H1 (cell line): Measurements from ENCODE around the gene SPAG5. TPM values are rescaled to one million over a fixed set of nuclear protein-coding genes. Genes with fewer than 3 reads are reported as not detected.

Source experiments
- CTCF ChIA-PET: fragments of 300-600 bp; sonication (Branson Sonifier 250); formaldehyde crosslinking; loops from one replicate; lab custom pipeline; 2021; ENCODE audit not compliant: partially characterized antibody; lab: Charles Lee
- POLR2A ChIA-PET: fragments of 300-600 bp; sonication (Branson Sonifier 250); formaldehyde crosslinking; loops from one replicate; lab custom pipeline; 2021; ENCODE audit warnings: inconsistent platforms; ENCODE audit not compliant: partially characterized antibody; lab: Charles Lee
- DNase-seq, 2 experiments: peaks; one replicate each; pipeline versions ENCODE4 v3.0.0 to v3.0.0-alpha.2; 2010 to 2022; ENCODE audit warnings: low spot score in 2 of 2, low read depth in 1 of 2, mixed read lengths in 1 of 2
- FAIRE-seq: peaks from 2 replicates; lab custom pipeline; 2011; peaks lifted over from hg19 to GRCh38; lab: Jason Lieb, UNC
- H2AFZ ChIP-seq: 2 replicates; pipeline ENCODE4 v1.8.1; 2012; ENCODE audit warnings: low read length, inconsistent platforms
- H2AK5ac ChIP-seq: 2 replicates; pipeline ENCODE4 v1.6.1; 2013; ENCODE audit warnings: low read depth, low read length
- H2BK120ac ChIP-seq: replicated peaks from 2 replicates; pipeline ENCODE3; 2013; ENCODE audit warnings: low read depth, low read length, inconsistent platforms
- H2BK12ac ChIP-seq: 2 replicates; pipeline ENCODE4 v1.6.1; 2013; ENCODE audit warnings: low read depth, low read length
- H2BK15ac ChIP-seq: 2 replicates; pipeline ENCODE4 v1.6.1; 2013; ENCODE audit warnings: low read length
- H2BK20ac ChIP-seq: 2 replicates; pipeline ENCODE4 v1.6.1; 2013; ENCODE audit warnings: low read length
- H2BK5ac ChIP-seq: 2 replicates; pipeline ENCODE4 v1.6.1; 2013; ENCODE audit warnings: low read depth, low read length
- H3K14ac ChIP-seq: 2 replicates; pipeline ENCODE4 v1.6.1; 2013; ENCODE audit warnings: inconsistent platforms; ENCODE audit not compliant: insufficient read length
- H3K18ac ChIP-seq: 2 replicates; pipeline ENCODE4 v1.6.1; 2013; ENCODE audit warnings: low read length; ENCODE audit errors: extremely low read depth
- H3K23ac ChIP-seq: 2 replicates; pipeline ENCODE4 v1.6.1; 2013; ENCODE audit warnings: inconsistent platforms; ENCODE audit not compliant: insufficient read length
- H3K23me2 ChIP-seq: 2 replicates; pipeline ENCODE4 v1.6.1; 2013; ENCODE audit warnings: low read depth, low read length
- H3K27ac ChIP-seq: 2 replicates; pipeline ENCODE4 v1.6.1; 2011; ENCODE audit warnings: low read depth, low read length, inconsistent platforms
- H3K27me3 ChIP-seq, 4 experiments: replicated peaks in 1 of 4; 1 replicate in 1 of 4; 2 replicates in 3 of 4; pipeline versions ENCODE4 v1.6.1 to v1.8.1; 2011 to 2013; ENCODE audit warnings: low read length in 3 of 4, mild to moderate bottlenecking in 3 of 4, inconsistent platforms in 2 of 4, mixed read lengths in 2 of 4, moderate library complexity in 1 of 4; ENCODE audit not compliant: control insufficient read depth in 3 of 4, insufficient read depth in 3 of 4; ENCODE audit errors: extremely low read depth in 1 of 4
- H3K36me3 ChIP-seq, 4 experiments: 2 replicates each; pipeline versions ENCODE4 v1.6.1 to v1.8.1; 2011 to 2013; ENCODE audit warnings: mild to moderate bottlenecking in 4 of 4, low read length in 3 of 4, moderate library complexity in 2 of 4, control low read depth in 1 of 4, inconsistent platforms in 1 of 4; ENCODE audit not compliant: insufficient read depth in 4 of 4, control insufficient read depth in 2 of 4
- H3K4ac ChIP-seq: replicated peaks from 2 replicates; pipeline ENCODE3; 2013; ENCODE audit warnings: low read length, low read depth, mixed read lengths, inconsistent platforms; ENCODE audit not compliant: insufficient read length
- H3K4me1 ChIP-seq, 4 experiments: replicated peaks in 1 of 4; 1 replicate in 1 of 4; 2 replicates in 3 of 4; pipeline versions ENCODE4 v1.6.1 to v1.8.1; 2011 to 2013; ENCODE audit warnings: low read length in 3 of 4, inconsistent platforms in 2 of 4, mixed read lengths in 1 of 4; ENCODE audit not compliant: insufficient read depth in 4 of 4, control insufficient read depth in 3 of 4
- H3K4me2 ChIP-seq, 2 experiments: 2 replicates each; pipeline versions ENCODE4 v1.6.1 to v1.8.1; 2011 to 2013; ENCODE audit warnings: low read depth in 2 of 2, low read length in 2 of 2, control low read depth in 1 of 2, inconsistent platforms in 1 of 2, mild to moderate bottlenecking in 1 of 2; ENCODE audit not compliant: insufficient read depth in 1 of 2
- H3K4me3 ChIP-seq, 4 experiments: fragments of 200-600, 300-600 bp in 1 of 4; sonication (generic), shearing (Covaris generic), sonication (Bioruptor Twin) in 1 of 4; 2 replicates each; pipeline versions ENCODE4 v1.5.1 to v1.8.1; 2011 to 2016; ENCODE audit warnings: low read length in 4 of 4, low read depth in 3 of 4, control low read depth in 2 of 4, inconsistent platforms in 2 of 4, mild to moderate bottlenecking in 2 of 4, mixed read lengths in 1 of 4, moderate library complexity in 1 of 4; ENCODE audit not compliant: insufficient read depth in 2 of 4; ENCODE audit errors: extremely low read depth in 1 of 4
- H3K56ac ChIP-seq: replicated peaks from 2 replicates; pipeline ENCODE3; 2013; ENCODE audit warnings: low read depth, mild to moderate bottlenecking, mixed read lengths, low read length, inconsistent platforms; ENCODE audit not compliant: insufficient read length
- H3K79me1 ChIP-seq: 2 replicates; pipeline ENCODE4 v1.6.1; 2013; ENCODE audit warnings: low read depth, low read length, control low read depth
- H3K79me2 ChIP-seq, 2 experiments: 2 replicates each; pipeline versions ENCODE4 v1.6.1 to v1.8.1; 2012 to 2013; ENCODE audit warnings: low read length in 2 of 2, mild to moderate bottlenecking in 2 of 2, inconsistent platforms in 1 of 2; ENCODE audit not compliant: insufficient read depth in 2 of 2, control insufficient read depth in 1 of 2
- H3K9ac ChIP-seq, 4 experiments: replicated peaks in 1 of 4; 1 replicate in 1 of 4; 2 replicates in 3 of 4; pipeline versions ENCODE4 v1.6.1 to v1.8.1; 2011 to 2013; ENCODE audit warnings: low read depth in 3 of 4, low read length in 3 of 4, control low read depth in 2 of 4, mild to moderate bottlenecking in 2 of 4, moderate library complexity in 2 of 4, inconsistent platforms in 1 of 4; ENCODE audit errors: extremely low read depth in 1 of 4
- H3K9me3 ChIP-seq, 2 experiments: 2 replicates each; pipeline versions ENCODE4 v1.6.1 to v1.8.1; 2012 to 2013; ENCODE audit warnings: mild to moderate bottlenecking in 2 of 2, moderate library complexity in 2 of 2, control low read depth in 1 of 2, inconsistent platforms in 1 of 2, low read depth in 1 of 2, low read length in 1 of 2, mixed read lengths in 1 of 2; ENCODE audit not compliant: insufficient read depth in 2 of 2
- H4K20me1 ChIP-seq, 2 experiments: replicated peaks in 1 of 2; 2 replicates each; pipeline versions ENCODE3 to v1.8.1; 2011 to 2013; ENCODE audit warnings: inconsistent platforms in 2 of 2, low read length in 2 of 2, mild to moderate bottlenecking in 1 of 2; ENCODE audit not compliant: insufficient read depth in 2 of 2, control insufficient read depth in 1 of 2
- H4K5ac ChIP-seq: 2 replicates; pipeline ENCODE4 v1.6.1; 2013; ENCODE audit warnings: low read length, low read depth, mixed read lengths, inconsistent platforms; ENCODE audit not compliant: insufficient read length
- H4K8ac ChIP-seq: 2 replicates; pipeline ENCODE4 v1.8.0; 2013; ENCODE audit warnings: mild to moderate bottlenecking, moderate library complexity, low read length, inconsistent platforms; ENCODE audit not compliant: insufficient read depth; ENCODE audit errors: extremely low read depth
- H4K91ac ChIP-seq: replicated peaks from 2 replicates; pipeline ENCODE3; 2013; ENCODE audit warnings: low read length, mixed read lengths, inconsistent platforms; ENCODE audit not compliant: insufficient read length
- ASH2L ChIP-seq: fragments of 200-600, 300-600 bp; sonication (generic); IDR thresholded peaks from one replicate; pipeline ENCODE4 v1.7.1; 2017; ENCODE audit warnings: low read length
- CBX5 ChIP-seq: fragments of 300-800, 300-1000 bp; sonication (generic); IDR thresholded peaks from 2 replicates; pipeline ENCODE4 v1.7.1; 2016; ENCODE audit warnings: antibody characterized with exemption, low read length, low read depth
- CEBPB ChIP-seq: IDR thresholded peaks from 2 replicates; pipeline ENCODE4 v1.6.1; 2012; ENCODE audit warnings: low read depth, low read length
- RAD21 ChIP-seq, 2 experiments: IDR thresholded peaks in 1 of 2; conservative IDR thresholded peaks in 1 of 2; 2 replicates each; pipeline ENCODE4 v1.6.1; 2011; ENCODE audit warnings: low read depth in 2 of 2, low read length in 2 of 2, improper control_type of control experiment in 1 of 2, inconsistent platforms in 1 of 2, mild to moderate bottlenecking in 1 of 2, moderate library complexity in 1 of 2
- ZNF274 ChIP-seq: IDR thresholded peaks from 2 replicates; pipeline ENCODE4 v1.7.0; 2012; ENCODE audit warnings: low read length, borderline replicate concordance; ENCODE audit errors: extremely low read depth
- WGBS, 2 experiments: shearing (Covaris generic) in 1 of 2; methylation state at CpG; one replicate each; pipeline versions ENCODE4 v1.1.6 to v1.1.7; 2013 to 2015; ENCODE audit warnings: low lambda C conversion rate in 2 of 2, mixed read lengths in 2 of 2, inconsistent platforms in 1 of 2, low coverage in 1 of 2, missing lambda C conversion rate in 1 of 2; ENCODE audit not compliant: insufficient replicate concordance in 2 of 2, insufficient coverage in 1 of 2, insufficient read length in 1 of 2; ENCODE audit errors: extremely low coverage in 1 of 2, missing lambda C conversion rate in 1 of 2; 5-methylcytosine and 5-hydroxymethylcytosine counted together
- polyA plus RNA-seq, 7 experiments: library from polyadenylated mRNA; depleted of rRNA in 3 of 7; stranded (reverse) in 5 of 7; unstranded in 2 of 7; fragments of >200 nt in 5 of 7; fragments of 200-250 nt in 2 of 7; gene quantifications; 1 replicate in 5 of 7; 2 replicates in 1 of 7; 4 replicates in 1 of 7; pipeline versions ENCODE4 v1.2.1 to v1.2.3, GENCODE V29; 2011 to 2013; ENCODE audit warnings: missing spikeins in 2 of 7, mixed read lengths in 2 of 7
- total RNA-seq: library from RNA; stranded (reverse); fragmentation: NEBNext Ultra II Directional; extraction: Animal tissue kit (Norgen Biotek cat#: 25700); gene quantifications from 2 replicates; pipeline ENCODE4 v1.2.1, GENCODE V29; 2021
- TF ChIP-seq, protein P1 (sequence below): IDR thresholded peaks from 2 replicates; pipeline ENCODE4 v1.6.1; 2012; ENCODE audit warnings: inconsistent platforms
- TF ChIP-seq, protein P2 (sequence below), 3 experiments: IDR thresholded peaks; 1 replicate in 2 of 3; 2 replicates in 1 of 3; pipeline versions ENCODE4 v1.5.1 to v1.6.1; 2011; ENCODE audit warnings: low read length in 3 of 3, mild to moderate bottlenecking in 3 of 3, inconsistent platforms in 2 of 3, low read depth in 1 of 3, moderate library complexity in 1 of 3; ENCODE audit not compliant: insufficient read depth in 1 of 3; ENCODE audit errors: control extremely low read depth in 1 of 3

The SPAG5 gene
- total and polyA plus RNA-seq, 2 of the 8 experiments (the other 6 are each of a cell fraction or from before 2014, with no cell fraction given) = 57.1 to 129 TPM

DNA sequence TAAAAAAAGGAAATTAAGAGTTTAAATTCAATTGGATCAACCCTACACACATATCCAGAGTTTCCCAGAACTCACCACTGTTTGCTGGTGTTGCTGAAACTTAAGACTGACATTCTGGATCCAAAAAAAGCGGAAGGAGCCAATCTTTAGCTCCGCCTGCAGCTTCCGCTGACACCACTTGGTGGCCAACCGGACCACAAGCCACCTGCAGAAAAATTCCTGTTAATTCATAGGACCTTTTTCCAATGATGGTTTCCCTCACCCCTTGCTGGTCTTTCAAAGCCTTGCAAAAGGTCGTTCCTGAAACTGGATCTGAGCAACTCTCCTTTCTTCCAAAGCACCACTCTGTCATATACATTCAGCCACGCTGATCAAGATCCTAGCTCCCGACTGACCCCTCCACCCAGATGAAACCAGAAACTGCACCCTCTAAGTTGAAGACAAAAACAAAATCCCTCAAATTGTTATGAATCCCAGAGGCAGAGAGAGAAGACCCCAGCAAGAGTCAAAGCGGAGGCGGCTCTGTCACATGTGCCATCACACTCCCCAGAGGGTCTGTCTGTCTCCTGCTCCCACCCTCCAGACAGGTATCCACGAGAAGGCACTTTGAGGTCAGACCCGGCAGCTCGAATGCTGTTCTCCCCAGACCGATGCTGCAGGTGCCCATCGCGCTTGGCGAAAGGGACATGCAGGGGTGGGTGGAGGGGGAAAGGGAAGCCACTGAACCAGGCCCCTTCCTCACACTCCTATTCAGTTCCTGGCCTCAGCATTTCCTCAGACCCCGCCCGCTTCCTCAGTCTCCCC, 45.4 kb upstream of the SPAG5 start:
- no peak overlapping the region for H2BK12ac ChIP-seq
- H3K23me2 ChIP-seq = peaks cover 5% of the 10 kb centered on the region; the same call in 1 of the 2 replicates
- peaks cover 23 to 51% (median 47%) of the 10 kb centered on the region in 4 experiments for H3K36me3 ChIP-seq
- no peak overlapping the region for H2AFZ ChIP-seq
- no peak overlapping the region for H4K8ac ChIP-seq
- peak overlapping the region; percentile 58 to 66 (median 63) for H3K9ac ChIP-seq
- H3K4ac ChIP-seq = no peak overlapping the region
- peaks cover 4% of the 10 kb centered on the region for H3K79me1 ChIP-seq
- FAIRE-seq (peak; percentile 32), DNase-seq (peak in 1 of 2 experiments; percentile 60)
- H2BK5ac ChIP-seq = peak overlapping the region; percentile 47
- CTCF ChIA-PET = interaction anchor here (0.6 to 7.9 kb wide), 22 partner anchors 8 to 147 kb away, joined by 3 to 54 read pairs (median 4); partner anchors contain the start of genes ALDOC, SDF2 and SUPT6H
- H3K56ac ChIP-seq = no peak overlapping the region
- H4K5ac ChIP-seq = no peak overlapping the region
- H2BK15ac ChIP-seq = 0 out of 2 replicates have a peak overlapping the region, but pooled peaks have one; percentile 36
- no peak overlapping the region for H2AK5ac ChIP-seq
- peaks cover 3 to 27% of the 10 kb centered on the region in 2 experiments; a peak in 3 of 4 replicates for H3K79me2 ChIP-seq
- H3K18ac ChIP-seq = peak overlapping the region; percentile 26; the same call in 1 of the 2 replicates
- peak overlapping the region; percentile 74 to 97 (median 88) for H3K4me3 ChIP-seq
- POLR2A ChIA-PET = interaction anchor here (0.6 to 4.7 kb wide), 28 partner anchors 9 to 650 kb away, joined by 3 to 55 read pairs (median 6); partner anchors contain the start of genes ALDOC, PIGS, PROCA1 and RPL23A
- peak overlapping the region; percentile 89 to 95 for H3K4me2 ChIP-seq
- 0 out of 7 replicates have a peak, but pooled peaks cover 0 to 2% (median under 1%) of the 10 kb centered on the region in 4 experiments for H3K4me1 ChIP-seq
- no peak overlapping the region for H3K14ac ChIP-seq
- WGBS, 2 experiments = 8% methylated on average over 13 of the region's 18 CpGs; no CpG with 5 or more reads in 1 of the 2 experiments
- no peak overlapping the region for H2BK120ac ChIP-seq
- H4K20me1 ChIP-seq = peaks cover 2 to 9% of the 10 kb centered on the region in 2 experiments
- no peak overlapping the region for H3K23ac ChIP-seq
- H2BK20ac ChIP-seq = no peak overlapping the region
- H4K91ac ChIP-seq = no peak overlapping the region
- H3K27ac ChIP-seq = peak overlapping the region; percentile 25; the same call in 1 of the 2 replicates
- H3K9me3 ChIP-seq = no peaks in the 10 kb centered on the region
- H3K27me3 ChIP-seq = no peaks in the 10 kb centered on the region
- TF ChIP-seq, protein P1, sequence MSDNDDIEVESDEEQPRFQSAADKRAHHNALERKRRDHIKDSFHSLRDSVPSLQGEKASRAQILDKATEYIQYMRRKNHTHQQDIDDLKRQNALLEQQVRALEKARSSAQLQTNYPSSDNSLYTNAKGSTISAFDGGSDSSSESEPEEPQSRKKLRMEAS = 0 out of 2 replicates have a peak, but pooled peaks have one; percentile 17
- TF ChIP-seq ASH2L (peak; percentile 3), RAD21 (IDR thresholded peaks at IDR 0.05 in 1 of 2, conservative IDR thresholded peaks at IDR 0.05 in 1 of 2; ENCODE audit: low read depth in 2 of 2, low read length in 2 of 2) (peak in 1 of 2 experiments; percentile 18; a peak in 1 of 4 replicates), CEBPB (no peak), CBX5 (no peak), ZNF274 (no peak)
- TF ChIP-seq, protein P2, sequence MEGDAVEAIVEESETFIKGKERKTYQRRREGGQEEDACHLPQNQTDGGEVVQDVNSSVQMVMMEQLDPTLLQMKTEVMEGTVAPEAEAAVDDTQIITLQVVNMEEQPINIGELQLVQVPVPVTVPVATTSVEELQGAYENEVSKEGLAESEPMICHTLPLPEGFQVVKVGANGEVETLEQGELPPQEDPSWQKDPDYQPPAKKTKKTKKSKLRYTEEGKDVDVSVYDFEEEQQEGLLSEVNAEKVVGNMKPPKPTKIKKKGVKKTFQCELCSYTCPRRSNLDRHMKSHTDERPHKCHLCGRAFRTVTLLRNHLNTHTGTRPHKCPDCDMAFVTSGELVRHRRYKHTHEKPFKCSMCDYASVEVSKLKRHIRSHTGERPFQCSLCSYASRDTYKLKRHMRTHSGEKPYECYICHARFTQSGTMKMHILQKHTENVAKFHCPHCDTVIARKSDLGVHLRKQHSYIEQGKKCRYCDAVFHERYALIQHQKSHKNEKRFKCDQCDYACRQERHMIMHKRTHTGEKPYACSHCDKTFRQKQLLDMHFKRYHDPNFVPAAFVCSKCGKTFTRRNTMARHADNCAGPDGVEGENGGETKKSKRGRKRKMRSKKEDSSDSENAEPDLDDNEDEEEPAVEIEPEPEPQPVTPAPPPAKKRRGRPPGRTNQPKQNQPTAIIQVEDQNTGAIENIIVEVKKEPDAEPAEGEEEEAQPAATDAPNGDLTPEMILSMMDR (IDR thresholded peaks at IDR 0.05; ENCODE audit: control extremely low read depth in 1 of 3, insufficient read depth in 1 of 3, low read depth in 1 of 3, low read length in 3 of 3) = peak; percentile 47 to 54 (median 51)
